Lung (tissue), 12 donors: ENCODE measurements around the gene TBCD. TPM values are rescaled to one million over a fixed set of nuclear protein-coding genes. Genes with fewer than 3 reads are reported as not detected.

ENCODE experiments used
- ATAC-seq: fragments of 200-7000 bp; cut with Tn5 transposase; one replicate; pipeline ENCODE4 v1.9.1; 2020; ENCODE audit warnings: moderate number of reproducible peaks; ENCODE audit not compliant: insufficient read depth, low FRiP score
- DNase-seq, 3 donors: peaks; one replicate each; pipeline ENCODE4 v3.0.0-alpha.2; 2013 to 2017
- H3K27ac ChIP-seq, 2 donors: one replicate each; pipeline ENCODE4 v1.5.1; 2013; ENCODE audit warnings: mild to moderate bottlenecking in 2 of 2, moderate library complexity in 2 of 2, control low read depth in 1 of 2, inconsistent platforms in 1 of 2, low read depth in 1 of 2, low read length in 1 of 2
- H3K27me3 ChIP-seq, 3 donors: one replicate each; pipeline ENCODE4 v1.5.1; 2013; ENCODE audit warnings: low read length in 2 of 3; ENCODE audit not compliant: control insufficient read depth in 3 of 3, insufficient read depth in 3 of 3
- H3K36me3 ChIP-seq, 4 donors: one replicate each; pipeline ENCODE4 v1.5.1; 2013; ENCODE audit warnings: low read length in 4 of 4, mild to moderate bottlenecking in 1 of 4, moderate library complexity in 1 of 4; ENCODE audit not compliant: control insufficient read depth in 4 of 4, insufficient read depth in 4 of 4
- H3K4me1 ChIP-seq, 5 donors: one replicate each; pipeline ENCODE4 v1.5.1; 2013; ENCODE audit warnings: low read length in 5 of 5, mild to moderate bottlenecking in 2 of 5, moderate library complexity in 1 of 5; ENCODE audit not compliant: control insufficient read depth in 5 of 5, insufficient read depth in 5 of 5
- H3K4me3 ChIP-seq: one replicate; pipeline ENCODE4 v1.5.1; 2013; ENCODE audit warnings: mild to moderate bottlenecking, control low read depth, moderate library complexity
- H3K9ac ChIP-seq, 2 donors: one replicate each; pipeline ENCODE4 v1.5.1; 2013; ENCODE audit warnings: low read length in 2 of 2, control low read depth in 1 of 2; ENCODE audit not compliant: insufficient read depth in 1 of 2
- H3K9me3 ChIP-seq, 4 donors: one replicate each; pipeline ENCODE4 v1.5.1; 2013; ENCODE audit warnings: low read length in 3 of 4, mild to moderate bottlenecking in 1 of 4, moderate library complexity in 1 of 4; ENCODE audit not compliant: control insufficient read depth in 4 of 4, insufficient read depth in 3 of 4
- CTCF ChIP-seq: IDR thresholded peaks from 2 replicates; pipeline ENCODE4 v1.5.1; 2012; ENCODE audit warnings: mild to moderate bottlenecking; ENCODE audit errors: control extremely low read depth, extremely low read depth
- WGBS, 2 donors: extraction: QIAGEN DNeasy Blood & Tissue Kit; methylation state at CpG; one replicate each; pipeline ENCODE4 v1.1.7; 2013; 5-methylcytosine and 5-hydroxymethylcytosine counted together
- polyA plus RNA-seq, 2 donors: library from polyadenylated mRNA; stranded (reverse); fragments of 200-250 nt; gene quantifications; one replicate each; pipeline ENCODE4 v1.2.1, GENCODE V29; 2013
- total RNA-seq, 2 donors: library from RNA; depleted of rRNA in 1 of 2; stranded (reverse); fragments of >200 nt in 1 of 2; gene quantifications; one replicate each; pipeline ENCODE4 v1.2.1, GENCODE V29; 2014 to 2021
- donor health status: control.
- donor health status: control.
- donor health status: Bipolar disorder and iron deficiency.
- donor health status: healthy.
- donor health status: DM: yes; HTN: yes; CAD: no.

Gene TBCD
- total and polyA plus RNA-seq, 4 donors = 57.6 to 119 (median 90.3) TPM

GRCh38 chr17:82843904-82844680, 92.2 kb downstream of the TBCD start:
- peaks cover 0 to 13% (median 4%) of the 10 kb centered on the region in 5 donors for H3K4me1 ChIP-seq
- H3K36me3 ChIP-seq = peaks cover 0 to 3% (median 0%) of the 10 kb centered on the region in 4 donors
- TF ChIP-seq CTCF = no peak
- H3K9me3 ChIP-seq = no peaks in the 10 kb centered on the region
- H3K9ac ChIP-seq = no peak overlapping the region
- ATAC-seq (no peak), DNase-seq (no peak)
- H3K4me3 ChIP-seq = no peak overlapping the region
- peak overlapping the region; percentile 55 to 59 for H3K27ac ChIP-seq
- 71 to 84% methylated on average over 7 of the region's 7 CpGs for WGBS, 2 donors
- H3K27me3 ChIP-seq = no peaks in the 10 kb centered on the region

GRCh38 chr17:82844796-82845162, 92.9 kb downstream of the TBCD start:
- no peaks in the 10 kb centered on the region for H3K27me3 ChIP-seq
- H3K9me3 ChIP-seq = no peaks in the 10 kb centered on the region
- TF ChIP-seq CTCF = no peak
- H3K4me3 ChIP-seq = no peak overlapping the region
- DNase-seq = no peak
- H3K27ac ChIP-seq = peak overlapping the region; percentile 55 to 59
- no peak overlapping the region for H3K9ac ChIP-seq
- WGBS, 2 donors = 74 to 78% methylated on average over 8 to 11 of the region's 11 CpGs
- H3K36me3 ChIP-seq = peaks cover 0 to 3% (median 0%) of the 10 kb centered on the region in 4 donors
- H3K4me1 ChIP-seq = peaks cover 0 to 13% (median 6%) of the 10 kb centered on the region in 5 donors
- no peak for ATAC-seq

GRCh38 chr17:82845163-82845807, 93.4 kb downstream of the TBCD start:
- Histone ChIP-seq H3K9ac (peak overlapping the region in 1 of 2 donors; percentile 38), H3K27me3 (no peaks in the 10 kb centered on the region), H3K36me3 (peaks cover 0 to 3% (median 0%) of the 10 kb centered on the region in 4 donors), H3K27ac (peak overlapping the region; percentile 55 to 59), H3K4me3 (peak overlapping the region; percentile 22), H3K4me1 (peaks cover 0 to 13% (median 10%) of the 10 kb centered on the region in 5 donors), H3K9me3 (no peaks in the 10 kb centered on the region)
- WGBS, 2 donors = 62 to 81% methylated on average over 24 of the region's 24 CpGs
- TF ChIP-seq CTCF = no peak
- peak; percentile 43 for ATAC-seq
- peak; percentile 70 to 85 (median 83) for DNase-seq
